Fibroblast of villous mesenchyme (primary cell): ENCODE results near the gene DLL3. TPM values are rescaled to one million over a fixed set of nuclear protein-coding genes. Genes with fewer than 3 reads are reported as not detected.
A peak's percentile ranks its signal among the peaks of the same experiment; 100 is the strongest.
"Not testable (repeated sequence)": the region's sequence is repeated elsewhere in the genome, so short reads cannot be mapped to it uniquely, and the experiment has no call there.

Experiments used
- DNase-seq: peaks from one replicate; pipeline ENCODE4 v3.0.0-alpha.2; 2010; ENCODE audit warnings: low read depth
- H3K4me3 ChIP-seq: 2 replicates; pipeline ENCODE4 v1.5.1; 2011; ENCODE audit warnings: low read depth, mild to moderate bottlenecking, low read length
- CTCF ChIP-seq: IDR thresholded peaks from 2 replicates; pipeline ENCODE4 v1.5.1; 2012; ENCODE audit warnings: low read depth, mild to moderate bottlenecking, low read length; ENCODE audit not compliant: insufficient read depth
- total RNA-seq: library from RNA; depleted of rRNA; stranded (reverse); fragments of >200 nt; gene quantifications from 2 replicates; pipeline ENCODE4 v1.2.3, GENCODE V29; 2012

The DLL3 gene
- under 0.01 and 0.43 TPM in 2 replicates for total RNA-seq

- peak within 1 kb of the TSS; percentile 44 for H3K4me3 ChIP-seq
- DNase-seq = peak; percentile 11
- TF ChIP-seq CTCF = no peak
Observed at GRCh38 chr19:39498798-39499642, at the start of gene DLL3. TSS of gene DLL3 (plus strand) at chr19:39498947. CDS start at chr19:39498975, 28 bp downstream.

- DNase-seq = no peak
- H3K4me3 ChIP-seq = no peak overlapping the region
- no peak for TF ChIP-seq CTCF
Observed at GRCh38 chr19:39449116-39449797, 49.5 kb upstream of the DLL3 start.

GRCh38 chr19:39451257-39451656 lies 47.5 kb upstream of the DLL3 start:
- H3K4me3 ChIP-seq, DNase-seq: not testable (repeated sequence)

GRCh38 chr19:39463403-39463802 lies 35.3 kb upstream of the DLL3 start:
- no peak for DNase-seq
- TF ChIP-seq CTCF = no peak

GRCh38 chr19:39465956-39466747 lies 32.6 kb upstream of the DLL3 start:
- no peak overlapping the region for H3K4me3 ChIP-seq
- TF ChIP-seq CTCF = no peak
- no peak for DNase-seq

More at GRCh38 chr19:39463403-39463802, 35.3 kb upstream of the DLL3 start:
- H3K4me3 ChIP-seq = no peak overlapping the region

GRCh38 chr19:39467941-39468340 lies 30.8 kb upstream of the DLL3 start:
- TF ChIP-seq CTCF = no peak
- no peak for DNase-seq
- H3K4me3 ChIP-seq = no peak overlapping the region

GRCh38 chr19:39469036-39469435 lies 29.7 kb upstream of the DLL3 start:
- no peak for TF ChIP-seq CTCF
- no peak for DNase-seq
- no peak overlapping the region for H3K4me3 ChIP-seq
